OCI-LY1 (cell line): Measurements from ENCODE around the gene PKD2L2.

Experiments used
- H2AFZ ChIP-seq: fragments of 200-600 bp; sonication (generic), shearing (Covaris generic); 2 replicates; pipeline ENCODE4 v1.6.0; 2014; ENCODE audit warnings: antibody characterized with exemption, mild to moderate bottlenecking, low read length
- H3F3A ChIP-seq: fragments of 200-600 bp; sonication (generic), shearing (Covaris generic); 2 replicates; pipeline ENCODE4 v1.6.0; 2014; ENCODE audit warnings: mild to moderate bottlenecking, antibody characterized with exemption, low read length, moderate library complexity; ENCODE audit not compliant: insufficient read depth
- H3K27ac ChIP-seq: fragments of 200-600 bp; sonication (generic); 2 replicates; pipeline ENCODE4 v1.5.1; 2014; ENCODE audit warnings: low read length, mixed run types, mild to moderate bottlenecking, low read depth; ENCODE audit not compliant: poor library complexity, severe bottlenecking
- H3K27me3 ChIP-seq: fragments of 200-600 bp; sonication (generic); 2 replicates; pipeline ENCODE4 v1.6.0; 2014; ENCODE audit warnings: antibody characterized with exemption, mild to moderate bottlenecking, low read length, moderate library complexity; ENCODE audit not compliant: insufficient read depth
- H3K36me3 ChIP-seq: fragments of 200-600 bp; sonication (generic); 2 replicates; pipeline ENCODE4 v1.6.1; 2014; ENCODE audit warnings: mild to moderate bottlenecking, antibody characterized with exemption, low read length, moderate library complexity, mixed read lengths; ENCODE audit not compliant: insufficient read depth
- H3K4me1 ChIP-seq: fragments of 200-600 bp; sonication (generic); 2 replicates; pipeline ENCODE4 v1.5.1; 2014; ENCODE audit warnings: mild to moderate bottlenecking, low read length, moderate library complexity; ENCODE audit not compliant: insufficient read depth, severe bottlenecking
- H3K4me2 ChIP-seq: fragments of 200-600 bp; sonication (generic), shearing (Covaris generic); 2 replicates; pipeline ENCODE4 v1.6.1; 2014; ENCODE audit warnings: low read length
- H3K4me3 ChIP-seq: fragments of 200-600 bp; sonication (generic); 2 replicates; pipeline ENCODE4 v1.5.1; 2014; ENCODE audit warnings: low read length, low read depth, mild to moderate bottlenecking, mixed read lengths; ENCODE audit not compliant: poor library complexity, severe bottlenecking
- H3K79me2 ChIP-seq: fragments of 200-600 bp; shearing (Covaris generic); 2 replicates; pipeline ENCODE4 v1.6.1; 2016; ENCODE audit warnings: mixed run types, low read length, mixed read lengths; ENCODE audit not compliant: insufficient read depth
- H3K9ac ChIP-seq: fragments of 200-600 bp; sonication (generic), shearing (Covaris generic); 2 replicates; pipeline ENCODE4 v1.6.1; 2014; ENCODE audit warnings: mild to moderate bottlenecking, low read length, mixed read lengths
- H3K9me2 ChIP-seq: fragments of 200-600 bp; sonication (generic), shearing (Covaris generic); 2 replicates; pipeline ENCODE4 v1.6.1; 2014; ENCODE audit warnings: low read depth, mild to moderate bottlenecking, low read length, mixed read lengths
- H3K9me3 ChIP-seq: fragments of 200-600 bp; shearing (Covaris generic); 2 replicates; pipeline ENCODE4 v1.6.1; 2014; ENCODE audit warnings: low read length, mixed read lengths
- H4K20me1 ChIP-seq: fragments of 200-600 bp; sonication (generic), shearing (Covaris generic); 2 replicates; pipeline ENCODE4 v1.6.0; 2016; ENCODE audit warnings: mild to moderate bottlenecking, low read length; ENCODE audit not compliant: insufficient read depth
- EZH2 ChIP-seq: fragments of 200-600 bp; sonication (generic), shearing (Covaris generic); IDR thresholded peaks from 2 replicates; pipeline ENCODE4 v1.8.0; 2017; ENCODE audit warnings: borderline replicate concordance, mixed run types, mild to moderate bottlenecking, antibody characterized with exemption, low read length, moderate library complexity, mixed read lengths
- TF ChIP-seq, protein P1 (sequence below): fragments of 200-600 bp; sonication (generic), shearing (Covaris generic); IDR thresholded peaks from 2 replicates; pipeline ENCODE4 v1.5.1; 2017; ENCODE audit warnings: mild to moderate bottlenecking, antibody characterized with exemption, low read length, moderate library complexity, mixed read lengths

PKD2L2 gene

DNA sequence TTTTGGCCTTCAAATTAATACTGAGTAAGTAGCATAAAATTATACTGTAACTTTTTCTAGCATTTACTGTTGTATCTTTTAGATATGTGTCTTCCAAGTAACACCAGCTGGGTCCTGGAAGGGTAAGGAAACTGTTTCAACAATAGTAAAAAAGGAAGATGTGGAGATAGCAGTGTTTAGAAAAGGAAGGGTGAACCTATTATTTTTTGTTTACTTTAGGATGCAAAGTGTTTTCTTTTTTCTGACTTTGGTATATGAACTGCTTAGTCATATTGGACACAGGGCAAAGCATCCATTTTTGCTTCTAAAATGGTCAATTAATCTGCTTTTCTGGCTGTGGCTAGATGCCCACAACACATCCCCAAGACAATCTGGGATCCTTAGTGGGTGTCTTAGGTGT, 5.3 kb downstream of the PKD2L2 start:
- Histone ChIP-seq H3K4me1 (peaks cover 4% of the 10 kb centered on the region), H3K36me3 (no peaks in the 10 kb centered on the region), H3K27me3 (no peaks in the 10 kb centered on the region), H3K9ac (no peak overlapping the region), H3F3A (no peaks in the 10 kb centered on the region), H3K79me2 (no peaks in the 10 kb centered on the region), H4K20me1 (no peaks in the 10 kb centered on the region), H3K4me2 (no peak overlapping the region), H3K27ac (no peak overlapping the region), H3K9me3 (no peaks in the 10 kb centered on the region), H3K4me3 (no peak overlapping the region), H2AFZ (no peak overlapping the region), H3K9me2 (no peaks in the 10 kb centered on the region)
- TF ChIP-seq EZH2: no peak
- TF ChIP-seq, protein P1, sequence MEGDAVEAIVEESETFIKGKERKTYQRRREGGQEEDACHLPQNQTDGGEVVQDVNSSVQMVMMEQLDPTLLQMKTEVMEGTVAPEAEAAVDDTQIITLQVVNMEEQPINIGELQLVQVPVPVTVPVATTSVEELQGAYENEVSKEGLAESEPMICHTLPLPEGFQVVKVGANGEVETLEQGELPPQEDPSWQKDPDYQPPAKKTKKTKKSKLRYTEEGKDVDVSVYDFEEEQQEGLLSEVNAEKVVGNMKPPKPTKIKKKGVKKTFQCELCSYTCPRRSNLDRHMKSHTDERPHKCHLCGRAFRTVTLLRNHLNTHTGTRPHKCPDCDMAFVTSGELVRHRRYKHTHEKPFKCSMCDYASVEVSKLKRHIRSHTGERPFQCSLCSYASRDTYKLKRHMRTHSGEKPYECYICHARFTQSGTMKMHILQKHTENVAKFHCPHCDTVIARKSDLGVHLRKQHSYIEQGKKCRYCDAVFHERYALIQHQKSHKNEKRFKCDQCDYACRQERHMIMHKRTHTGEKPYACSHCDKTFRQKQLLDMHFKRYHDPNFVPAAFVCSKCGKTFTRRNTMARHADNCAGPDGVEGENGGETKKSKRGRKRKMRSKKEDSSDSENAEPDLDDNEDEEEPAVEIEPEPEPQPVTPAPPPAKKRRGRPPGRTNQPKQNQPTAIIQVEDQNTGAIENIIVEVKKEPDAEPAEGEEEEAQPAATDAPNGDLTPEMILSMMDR: no peak

DNA sequence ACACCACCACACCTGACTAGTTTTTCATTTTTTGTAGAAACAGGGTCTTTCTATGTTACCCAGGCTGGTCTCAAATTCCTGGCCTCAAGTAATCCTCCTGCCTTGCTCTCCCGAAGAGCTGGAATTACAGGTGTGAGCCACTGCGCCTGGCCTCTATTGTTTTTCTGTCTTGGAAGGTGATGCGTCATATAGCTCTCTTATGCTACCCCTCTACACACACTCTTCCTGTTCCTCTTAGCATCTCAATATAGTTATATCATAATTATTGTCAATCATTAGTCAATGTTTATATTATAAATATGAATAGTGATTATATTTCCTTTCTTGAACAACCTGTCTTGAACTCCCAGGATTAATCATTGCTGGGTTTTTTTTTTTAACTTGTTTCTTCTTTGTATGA, 7.3 kb downstream of the PKD2L2 start:
- H3K9me3 ChIP-seq: no peaks in the 10 kb centered on the region
- H3K36me3 ChIP-seq: no peaks in the 10 kb centered on the region
- no peaks in the 10 kb centered on the region for H3K9me2 ChIP-seq
- no peak overlapping the region for H3K4me2 ChIP-seq
- TF ChIP-seq, protein P1: no peak
- TF ChIP-seq EZH2: no peak
- H3K79me2 ChIP-seq: no peaks in the 10 kb centered on the region
- no peaks in the 10 kb centered on the region for H3K27me3 ChIP-seq
- no peak overlapping the region for H3K9ac ChIP-seq
- H3K27ac ChIP-seq: no peak overlapping the region
- H2AFZ ChIP-seq: no peak overlapping the region
- H3K4me3 ChIP-seq: no peak overlapping the region
- H3F3A ChIP-seq: no peaks in the 10 kb centered on the region
- no peaks in the 10 kb centered on the region for H3K4me1 ChIP-seq
- H4K20me1 ChIP-seq: no peaks in the 10 kb centered on the region

DNA sequence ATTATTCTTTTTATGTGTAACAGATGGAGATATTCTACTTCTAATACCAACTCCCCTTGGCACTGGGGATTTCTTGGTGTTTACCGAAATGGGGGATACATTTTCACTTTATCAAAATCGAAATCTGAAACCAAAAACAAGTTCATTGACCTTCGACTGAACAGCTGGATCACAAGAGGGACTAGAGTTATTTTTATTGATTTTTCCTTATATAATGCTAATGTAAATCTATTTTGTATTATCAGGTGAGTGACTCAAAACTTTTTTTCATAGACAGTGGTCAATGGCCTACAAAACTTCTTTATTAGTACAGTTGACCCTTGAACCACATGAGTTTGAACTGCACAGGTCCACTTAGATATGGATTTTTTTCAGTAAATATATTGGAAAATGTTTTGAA, 10.2 kb downstream of the PKD2L2 start:
- no peaks in the 10 kb centered on the region for H3K4me1 ChIP-seq
- no peak overlapping the region for H3K4me3 ChIP-seq
- no peaks in the 10 kb centered on the region for H4K20me1 ChIP-seq
- H3K4me2 ChIP-seq: no peak overlapping the region
- H3K9ac ChIP-seq: no peak overlapping the region
- no peaks in the 10 kb centered on the region for H3K9me2 ChIP-seq
- H3K27me3 ChIP-seq: no peaks in the 10 kb centered on the region
- TF ChIP-seq, protein P1: no peak
- TF ChIP-seq EZH2: no peak
- no peak overlapping the region for H2AFZ ChIP-seq
- no peaks in the 10 kb centered on the region for H3K36me3 ChIP-seq
- no peaks in the 10 kb centered on the region for H3K9me3 ChIP-seq
- no peak overlapping the region for H3K27ac ChIP-seq
- H3F3A ChIP-seq: no peaks in the 10 kb centered on the region
- H3K79me2 ChIP-seq: no peaks in the 10 kb centered on the region
